HL-60 (cell line): ENCODE measurements around the gene CDKL4.

Experiments
- DNase-seq, 2 experiments: peaks; one replicate each; pipeline ENCODE4 v3.0.0-alpha.2; 2010 to 2020; ENCODE audit warnings: low read depth in 1 of 2, low spot score in 1 of 2
- H3K27ac ChIP-seq: fragments of 250-450 bp; sonication (Bioruptor Pico); replicated peaks from 2 replicates; pipeline ENCODE4 v1.5.1; 2020; ENCODE audit warnings: mild to moderate bottlenecking, moderate library complexity
- H3K27me3 ChIP-seq: fragments of 250-450 bp; sonication (Bioruptor Pico); 2 replicates; pipeline ENCODE4 v1.5.1; 2021; ENCODE audit warnings: mild to moderate bottlenecking, moderate library complexity; ENCODE audit not compliant: insufficient read depth, poor library complexity, severe bottlenecking
- H3K4me3 ChIP-seq: replicated peaks from 2 replicates; pipeline ENCODE4 v1.5.1; 2011; ENCODE audit warnings: mild to moderate bottlenecking, control low read depth, low read length; ENCODE audit not compliant: insufficient read depth
- CTCF ChIP-seq: IDR thresholded peaks from one replicate; pipeline ENCODE4 v1.5.1; 2011; ENCODE audit warnings: low read length, control low read depth, inconsistent platforms; ENCODE audit not compliant: insufficient read depth
- GABPA ChIP-seq: IDR thresholded peaks from 2 replicates; pipeline ENCODE4 v1.6.1; 2012; ENCODE audit warnings: low read depth
- POLR2AphosphoS5 ChIP-seq: IDR thresholded peaks from 2 replicates; pipeline ENCODE4 v1.6.1; 2012; ENCODE audit warnings: low read depth
- REST ChIP-seq: IDR thresholded peaks from 2 replicates; pipeline ENCODE4 v1.6.1; 2012; ENCODE audit warnings: low read depth; ENCODE audit not compliant: insufficient replicate concordance
- SPI1 ChIP-seq: IDR thresholded peaks from 2 replicates; pipeline ENCODE4 v1.6.1; 2012; ENCODE audit warnings: low read depth, mild to moderate bottlenecking, borderline replicate concordance

CDKL4 gene

GRCh38 chr2:39283561-39283960 lies 39.8 kb upstream of the CDKL4 start:
- Histone ChIP-seq H3K4me3 (no peak overlapping the region), H3K27ac (no peak overlapping the region), H3K27me3 (no peaks in the 10 kb centered on the region)
- TF ChIP-seq SPI1 (no peak), REST (no peak), POLR2AphosphoS5 (no peak), CTCF (no peak), GABPA (no peak)
- no peak for DNase-seq

- Histone ChIP-seq H3K4me3 (no peak overlapping the region), H3K27me3 (no peaks in the 10 kb centered on the region), H3K27ac (no peak overlapping the region)
- DNase-seq, result no peak
- TF ChIP-seq POLR2AphosphoS5 (no peak), REST (no peak), CTCF (no peak), SPI1 (no peak), GABPA (no peak)
These were observed 37.6 kb upstream of the CDKL4 start for GRCh38 chr2:39281391-39281790.

GRCh38 chr2:39275016-39275415 lies 31.2 kb upstream of the CDKL4 start:
- Histone ChIP-seq H3K27me3 (no peaks in the 10 kb centered on the region), H3K4me3 (no peak overlapping the region), H3K27ac (no peak overlapping the region)
- DNase-seq, result no peak
- TF ChIP-seq REST (no peak), SPI1 (no peak), GABPA (no peak), CTCF (no peak), POLR2AphosphoS5 (no peak)
